Measurements from ENCODE around the gene KIF13A.
"Not testable (repeated sequence)": the region's sequence is repeated elsewhere in the genome, so short reads cannot be mapped to it uniquely, and the experiment has no call there.

Gene KIF13A

DNA sequence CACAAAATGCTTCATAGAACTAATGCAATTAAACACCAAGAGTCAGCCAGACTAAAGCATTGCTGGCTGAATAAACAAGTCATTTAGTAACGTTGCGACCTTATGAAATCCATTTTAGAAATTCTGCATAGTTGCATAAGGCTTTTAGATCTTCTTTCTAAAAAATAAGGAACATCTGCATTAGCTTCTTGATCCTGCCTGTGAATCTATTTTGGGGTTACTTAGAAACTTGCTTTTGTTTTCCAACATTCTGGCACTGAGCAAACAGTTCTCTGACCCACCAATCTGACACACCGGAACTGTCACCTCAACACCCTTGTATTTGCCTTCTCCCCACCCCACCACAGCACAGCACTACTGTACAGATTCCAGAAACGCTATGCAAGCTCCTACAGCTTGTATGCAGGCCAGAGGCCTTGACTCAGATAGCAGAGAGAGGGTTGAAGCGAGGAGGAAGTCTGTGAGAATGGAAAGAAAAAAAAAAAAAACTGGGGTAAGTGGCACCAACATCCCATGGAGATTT is 55.0 kb downstream of the KIF13A start:
- DNase-seq (ENCODE audit: low read depth, low spot score) = no peak

GRCh38 chr6:17931227-17931626 is 56.2 kb downstream of the KIF13A start:
- no peak for DNase-seq (ENCODE audit: low read depth, low spot score)

- DNase-seq (ENCODE audit: low read depth, low spot score) = no peak
Measured at GRCh38 chr6:17930321-17930993, 57.0 kb downstream of the KIF13A start.

DNA sequence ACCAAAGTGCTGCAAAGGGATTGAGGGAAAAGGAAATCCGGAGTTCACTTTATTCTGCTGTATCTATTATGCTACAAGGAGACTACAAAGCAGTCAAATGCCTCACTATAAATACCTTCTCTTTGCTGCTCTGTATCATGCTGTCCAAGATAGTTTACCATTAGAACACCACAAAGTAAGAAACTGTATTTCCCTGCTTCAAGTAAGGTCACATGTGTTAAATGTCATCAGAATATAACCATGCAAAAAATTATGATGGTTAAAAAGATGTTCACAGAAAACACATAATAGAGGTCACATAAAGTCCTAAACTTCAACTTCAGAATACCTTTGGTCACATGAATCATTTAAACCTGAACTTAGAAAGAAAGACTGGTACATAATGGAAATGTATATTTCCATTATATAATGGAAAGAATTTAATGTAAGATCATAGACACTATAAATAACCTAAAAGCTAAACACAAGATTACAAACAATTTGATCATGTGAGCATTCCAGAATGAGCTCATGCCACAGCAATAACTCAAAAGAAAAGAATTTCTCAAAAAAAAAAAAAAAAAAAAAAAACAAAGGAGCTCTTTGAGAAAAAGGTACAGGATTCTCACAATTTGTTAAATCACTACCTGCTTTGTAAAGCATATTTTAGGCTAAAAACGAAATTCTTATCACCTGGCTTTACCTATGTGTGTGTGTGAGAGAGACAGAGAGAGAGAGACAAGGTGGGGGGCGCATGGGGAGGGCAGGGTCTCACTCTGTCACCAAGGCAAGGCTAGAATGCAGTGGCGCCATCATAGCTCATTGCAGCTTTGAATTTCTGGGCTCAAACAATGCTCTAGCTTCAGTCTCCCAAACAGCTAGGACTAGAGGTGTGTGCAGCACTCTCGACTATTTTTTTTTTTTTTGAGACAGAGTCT is 58.7 kb downstream of the KIF13A start:
- no peak for DNase-seq (ENCODE audit: low read depth, low spot score)

DNA sequence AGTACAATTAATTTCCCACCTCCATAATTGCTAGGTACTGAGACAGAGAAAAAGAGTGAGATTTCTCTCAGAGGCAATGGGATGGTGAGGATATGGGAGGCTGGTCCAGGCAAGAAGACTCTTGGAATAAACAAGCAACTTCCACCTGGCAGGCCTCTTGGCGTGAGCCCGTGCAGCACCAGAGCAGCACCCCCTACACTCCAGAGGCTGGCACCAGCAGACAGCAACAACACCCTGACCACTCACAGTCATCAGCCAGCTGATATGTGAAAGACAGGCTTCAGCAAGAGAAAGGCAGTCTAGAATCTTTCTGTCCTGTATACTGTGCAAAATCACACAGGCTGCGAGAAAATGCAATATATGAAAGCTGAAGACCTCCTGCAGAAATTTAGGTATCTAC is 59.7 kb downstream of the KIF13A start:
- DNase-seq (ENCODE audit: low read depth, low spot score) = no peak

DNA sequence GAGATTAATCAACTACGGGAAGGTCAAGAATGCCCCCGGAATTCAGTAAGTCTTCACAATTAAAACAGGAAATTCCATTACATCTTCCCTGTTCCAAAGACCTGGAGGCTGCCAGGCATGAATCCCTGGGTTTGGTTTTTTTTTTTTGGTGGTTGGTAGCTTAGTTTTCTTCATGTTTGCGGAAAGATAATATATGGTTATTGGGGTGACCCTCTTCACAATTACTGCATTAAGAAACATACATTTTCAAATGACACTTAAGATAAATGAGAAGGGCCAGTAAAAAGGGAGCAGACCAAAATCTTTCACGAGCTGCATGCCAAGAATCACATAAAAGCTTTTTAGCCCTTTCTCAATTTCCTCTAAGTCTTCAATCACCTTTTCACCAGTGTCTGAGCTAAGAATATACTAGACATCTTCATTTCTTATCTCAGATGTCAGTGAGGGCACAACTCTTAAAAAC is 64.0 kb downstream of the KIF13A start:
- no peak for DNase-seq (ENCODE audit: low read depth, low spot score)

- no peak for DNase-seq (ENCODE audit: low read depth, low spot score)
Measured at GRCh38 chr6:17921454-17921853, 66.0 kb downstream of the KIF13A start.

DNA sequence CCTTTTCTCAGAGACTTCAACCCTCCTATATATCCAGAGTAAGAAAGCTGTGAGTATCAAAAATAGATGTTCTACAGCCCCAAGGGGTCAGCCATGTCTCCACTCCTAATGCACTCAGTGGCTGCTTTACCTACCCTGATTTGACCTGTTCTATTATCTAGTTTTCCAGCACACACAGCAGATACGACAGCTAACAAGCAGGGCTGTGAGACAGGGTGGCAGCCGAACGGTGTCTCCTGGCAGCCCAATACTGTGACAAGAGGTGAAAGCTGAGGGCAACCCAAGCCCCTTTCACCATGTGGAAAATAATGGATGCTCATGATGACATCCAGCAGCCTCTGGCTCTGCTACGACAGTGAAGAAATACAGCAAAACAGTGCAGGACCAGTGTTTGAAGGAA is 67.9 kb downstream of the KIF13A start:
- DNase-seq (ENCODE audit: low read depth, low spot score) = no peak

DNA sequence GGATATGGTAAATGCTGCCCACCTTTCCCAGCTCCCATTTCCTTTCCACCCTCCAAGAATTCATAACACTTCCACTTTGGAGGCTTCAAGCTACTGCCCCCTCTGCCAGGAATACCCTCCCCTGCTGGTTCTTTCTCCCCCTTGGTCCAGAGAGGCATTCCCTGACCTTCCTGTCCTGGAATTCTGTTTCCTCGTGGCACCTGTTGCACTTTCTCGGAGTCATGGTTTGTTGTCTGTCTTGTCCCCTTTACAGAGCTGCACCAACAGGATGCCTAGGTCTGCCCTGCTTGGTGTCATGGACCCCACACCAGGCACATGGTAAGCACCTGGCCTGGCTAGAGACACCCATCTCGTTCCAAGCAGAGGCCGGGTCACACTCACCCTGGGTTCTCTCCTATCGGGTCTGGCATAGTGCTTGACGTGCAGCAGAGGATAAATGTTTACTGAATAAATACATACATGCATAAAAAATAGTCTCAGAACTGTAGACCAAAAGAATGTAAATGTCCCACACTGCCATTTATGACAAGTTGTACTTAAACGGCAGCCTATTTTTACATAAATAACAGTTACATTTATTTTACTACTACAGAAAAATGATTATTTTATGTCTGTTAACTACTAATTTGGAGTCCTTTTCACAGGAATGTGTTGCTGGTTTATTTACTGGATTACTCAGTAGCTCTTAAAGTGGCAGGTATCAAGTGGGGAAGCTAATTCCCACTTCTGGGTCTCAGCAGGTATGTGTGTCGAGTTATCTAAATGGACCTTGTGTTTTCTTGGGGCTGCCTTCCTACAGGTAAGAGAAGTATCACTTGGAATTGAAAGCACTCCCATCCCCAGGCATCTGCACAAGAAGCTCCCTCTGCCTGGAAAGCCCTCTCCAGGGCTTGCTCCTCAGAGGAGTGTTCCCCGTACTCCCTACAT is 69.3 kb downstream of the KIF13A start:
- no peak for DNase-seq (ENCODE audit: low read depth, low spot score)

- no peak for DNase-seq (ENCODE audit: low read depth, low spot score)
Measured at GRCh38 chr6:17914651-17915050, 72.8 kb downstream of the KIF13A start.

GRCh38 chr6:17912521-17912920 is 74.9 kb downstream of the KIF13A start:
- no peak for DNase-seq (ENCODE audit: low read depth, low spot score)

DNA sequence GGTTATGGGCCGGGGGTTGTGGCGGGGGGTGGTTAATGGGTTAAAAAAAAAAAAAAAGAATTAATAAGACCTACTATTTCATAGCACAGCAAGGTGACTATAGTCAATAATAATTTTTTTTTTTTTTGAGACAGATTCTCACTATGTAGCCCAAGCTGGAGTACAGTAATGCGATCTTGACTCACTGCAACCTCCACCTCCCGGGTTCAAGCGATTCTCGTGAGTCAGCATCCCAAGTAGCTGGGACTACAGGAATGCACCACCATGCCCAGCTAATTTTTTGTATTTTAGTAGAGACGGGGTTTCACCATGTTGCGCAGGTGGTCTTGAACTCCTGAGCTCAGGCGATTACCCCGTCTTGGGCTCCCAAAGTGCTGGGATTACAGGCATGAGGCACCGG is 75.8 kb downstream of the KIF13A start:
- DNase-seq (ENCODE audit: low read depth, low spot score) = not testable (repeated sequence)

DNA sequence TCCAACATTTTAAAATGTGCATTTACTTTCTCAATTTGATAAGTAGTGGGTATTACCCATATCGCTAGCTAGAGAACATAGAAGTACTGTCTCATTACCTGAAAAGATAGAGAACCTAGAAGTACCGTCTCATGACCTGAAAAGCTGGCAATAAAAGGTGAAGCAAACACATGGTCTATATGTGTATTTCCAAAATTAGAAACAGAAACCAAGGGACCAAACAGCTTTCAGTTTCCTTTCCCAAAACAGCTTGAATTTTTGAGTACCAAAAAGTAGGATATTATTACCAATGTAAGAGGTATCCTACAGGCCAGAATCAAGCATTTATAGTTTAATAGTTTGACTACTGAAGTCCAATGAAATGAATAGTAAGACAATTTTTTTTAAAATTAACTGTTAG is 77.2 kb downstream of the KIF13A start:
- no peak for DNase-seq (ENCODE audit: low read depth, low spot score)

DNA sequence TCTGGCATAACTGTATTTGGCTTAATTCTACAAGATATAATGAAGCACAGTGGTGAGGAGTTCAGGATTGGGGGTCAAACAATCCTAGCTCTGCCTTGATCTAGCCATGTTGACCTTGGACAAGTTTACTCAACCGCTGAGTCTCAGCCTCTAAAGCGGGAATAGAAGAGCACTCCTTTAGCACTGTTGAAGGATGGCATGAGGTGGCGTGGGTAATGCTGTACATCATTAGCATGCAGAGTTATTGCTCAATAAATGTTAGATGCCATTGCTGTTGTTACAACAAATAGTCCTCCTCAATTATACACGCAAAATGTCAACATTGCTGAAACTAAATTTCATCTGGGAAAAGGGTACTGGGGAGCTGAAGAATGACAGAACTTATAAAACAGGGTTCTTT is 78.6 kb downstream of the KIF13A start:
- no peak for DNase-seq (ENCODE audit: low read depth, low spot score)

- peak; percentile 45 for DNase-seq (ENCODE audit: low read depth, low spot score)
Measured at GRCh38 chr6:17907406-17908229, 79.8 kb downstream of the KIF13A start.

- DNase-seq (ENCODE audit: low read depth, low spot score) = no peak
Measured at GRCh38 chr6:17905611-17906592, 81.5 kb downstream of the KIF13A start.

- DNase-seq (ENCODE audit: low read depth, low spot score) = no peak
Measured at GRCh38 chr6:17904491-17905120, 82.8 kb downstream of the KIF13A start.

- no peak for DNase-seq (ENCODE audit: low read depth, low spot score)
Measured at GRCh38 chr6:17902974-17903373, 84.5 kb downstream of the KIF13A start.

DNA sequence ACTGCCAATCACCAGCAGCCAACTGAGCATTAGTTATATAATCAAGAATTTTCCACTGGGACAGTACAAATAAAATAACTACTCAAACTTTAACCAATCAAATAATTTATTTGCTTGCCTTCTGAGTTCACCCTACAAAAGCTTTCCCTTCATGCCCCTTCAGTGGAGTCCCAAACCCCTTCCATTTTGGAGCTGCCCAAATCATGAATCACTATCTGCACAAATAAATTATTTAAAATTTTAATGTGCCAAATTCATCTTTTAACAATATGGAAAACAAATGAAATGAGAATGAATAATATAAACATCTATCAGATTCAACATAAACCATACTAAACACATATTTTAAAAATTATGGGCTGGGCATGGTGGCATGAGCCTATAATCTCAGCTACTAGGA is 85.9 kb downstream of the KIF13A start:
- DNase-seq (ENCODE audit: low read depth, low spot score) = no peak

Measured in smooth muscle cell of the brain vasculature (primary cell).